Parathyroid adenoma (tissue), 2 donors: Measurements from ENCODE around the gene DMD.

Source experiments
- H2AFZ ChIP-seq: fragments of 300-600 bp; sonication (generic); one replicate; pipeline ENCODE4 v1.7.0; 2017; ENCODE audit warnings: antibody characterized with exemption, mild to moderate bottlenecking
- H3K27ac ChIP-seq: fragments of 300-600 bp; sonication (generic); one replicate; pipeline ENCODE4 v1.7.0; 2017
- H3K27me3 ChIP-seq: fragments of 300-600 bp; sonication (generic); one replicate; pipeline ENCODE4 v1.7.0; 2017; ENCODE audit warnings: low read length; ENCODE audit not compliant: control insufficient read depth, insufficient read depth
- H3K36me3 ChIP-seq: fragments of 300-600 bp; sonication (generic); one replicate; pipeline ENCODE4 v1.7.0; 2017; ENCODE audit warnings: low read length; ENCODE audit not compliant: control insufficient read depth, insufficient read depth
- H3K4me1 ChIP-seq: fragments of 300-600 bp; sonication (generic); one replicate; pipeline ENCODE4 v1.7.0; 2017; ENCODE audit warnings: control low read depth
- H3K4me2 ChIP-seq: fragments of 300-600 bp; sonication (generic); one replicate; pipeline ENCODE4 v1.7.0; 2017; ENCODE audit warnings: low read length
- H3K4me3 ChIP-seq: fragments of 300-600 bp; sonication (generic); one replicate; pipeline ENCODE4 v1.7.0; 2017; ENCODE audit warnings: low read depth, low read length
- H3K79me2 ChIP-seq: fragments of 300-600 bp; sonication (generic); one replicate; pipeline ENCODE4 v1.7.0; 2017; ENCODE audit warnings: control low read depth
- H3K9ac ChIP-seq: fragments of 300-600 bp; sonication (generic); one replicate; pipeline ENCODE4 v1.7.0; 2017; ENCODE audit warnings: mild to moderate bottlenecking
- H3K9me3 ChIP-seq: fragments of 300-600 bp; sonication (generic); one replicate; pipeline ENCODE4 v1.7.0; 2017; ENCODE audit warnings: low read length; ENCODE audit not compliant: control insufficient read depth
- TF ChIP-seq, protein P1 (sequence below): fragments of 300-600 bp; sonication (generic); IDR thresholded peaks from one replicate; pipeline ENCODE4 v1.7.0; 2017; ENCODE audit warnings: antibody characterized with exemption, mild to moderate bottlenecking
- donor health status: primary hyperparathyroidism.

Gene DMD

DNA sequence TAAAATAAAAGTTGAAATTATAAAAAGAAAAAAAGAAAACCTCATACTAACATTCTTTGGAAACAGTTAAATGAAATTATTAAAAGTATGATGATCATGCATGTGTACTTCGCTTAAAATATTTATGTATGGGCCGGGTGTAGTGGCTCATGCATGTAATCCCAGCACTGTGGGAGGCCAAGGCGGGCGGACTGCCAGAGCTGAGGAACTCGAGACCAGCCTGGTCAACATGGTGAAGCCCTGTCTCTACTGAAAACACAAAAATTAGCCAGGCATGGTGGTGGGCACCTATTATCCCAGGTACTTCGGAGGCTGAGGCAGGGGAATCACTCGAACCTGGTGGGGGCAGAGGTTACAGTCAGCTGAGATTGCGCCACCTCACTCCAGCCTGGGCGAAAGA lies 1187.3 kb downstream of the DMD start:
- Histone ChIP-seq H2AFZ (no peak overlapping the region), H3K4me3 (no peak overlapping the region), H3K9me3 (no peaks in the 10 kb centered on the region), H3K27ac (no peak overlapping the region), H3K27me3 (no peaks in the 10 kb centered on the region), H3K36me3 (no peaks in the 10 kb centered on the region), H3K9ac (no peak overlapping the region), H3K79me2 (no peaks in the 10 kb centered on the region), H3K4me2 (no peak overlapping the region), H3K4me1 (no peaks in the 10 kb centered on the region)
- TF ChIP-seq, protein P1, sequence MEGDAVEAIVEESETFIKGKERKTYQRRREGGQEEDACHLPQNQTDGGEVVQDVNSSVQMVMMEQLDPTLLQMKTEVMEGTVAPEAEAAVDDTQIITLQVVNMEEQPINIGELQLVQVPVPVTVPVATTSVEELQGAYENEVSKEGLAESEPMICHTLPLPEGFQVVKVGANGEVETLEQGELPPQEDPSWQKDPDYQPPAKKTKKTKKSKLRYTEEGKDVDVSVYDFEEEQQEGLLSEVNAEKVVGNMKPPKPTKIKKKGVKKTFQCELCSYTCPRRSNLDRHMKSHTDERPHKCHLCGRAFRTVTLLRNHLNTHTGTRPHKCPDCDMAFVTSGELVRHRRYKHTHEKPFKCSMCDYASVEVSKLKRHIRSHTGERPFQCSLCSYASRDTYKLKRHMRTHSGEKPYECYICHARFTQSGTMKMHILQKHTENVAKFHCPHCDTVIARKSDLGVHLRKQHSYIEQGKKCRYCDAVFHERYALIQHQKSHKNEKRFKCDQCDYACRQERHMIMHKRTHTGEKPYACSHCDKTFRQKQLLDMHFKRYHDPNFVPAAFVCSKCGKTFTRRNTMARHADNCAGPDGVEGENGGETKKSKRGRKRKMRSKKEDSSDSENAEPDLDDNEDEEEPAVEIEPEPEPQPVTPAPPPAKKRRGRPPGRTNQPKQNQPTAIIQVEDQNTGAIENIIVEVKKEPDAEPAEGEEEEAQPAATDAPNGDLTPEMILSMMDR: no peak

GRCh38 chrX:32016195-32016594 lies 1195.2 kb downstream of the DMD start:
- H3K36me3 ChIP-seq: no peaks in the 10 kb centered on the region
- TF ChIP-seq, protein P1: no peak
- H2AFZ ChIP-seq: no peak overlapping the region
- no peak overlapping the region for H3K4me2 ChIP-seq
- H3K27ac ChIP-seq: no peak overlapping the region
- H3K4me1 ChIP-seq: no peaks in the 10 kb centered on the region
- no peak overlapping the region for H3K4me3 ChIP-seq
- no peak overlapping the region for H3K9ac ChIP-seq
- H3K9me3 ChIP-seq: no peaks in the 10 kb centered on the region
- no peaks in the 10 kb centered on the region for H3K79me2 ChIP-seq
- H3K27me3 ChIP-seq: no peaks in the 10 kb centered on the region

- Histone ChIP-seq H3K9ac (no peak overlapping the region), H3K4me2 (no peak overlapping the region), H2AFZ (no peak overlapping the region), H3K27me3 (no peaks in the 10 kb centered on the region), H3K9me3 (no peaks in the 10 kb centered on the region), H3K79me2 (no peaks in the 10 kb centered on the region), H3K27ac (no peak overlapping the region), H3K36me3 (no peaks in the 10 kb centered on the region), H3K4me1 (no peaks in the 10 kb centered on the region), H3K4me3 (no peak overlapping the region)
- TF ChIP-seq, protein P1: no peak
These were observed 1200.4 kb downstream of the DMD start for GRCh38 chrX:32010948-32011347.

DNA sequence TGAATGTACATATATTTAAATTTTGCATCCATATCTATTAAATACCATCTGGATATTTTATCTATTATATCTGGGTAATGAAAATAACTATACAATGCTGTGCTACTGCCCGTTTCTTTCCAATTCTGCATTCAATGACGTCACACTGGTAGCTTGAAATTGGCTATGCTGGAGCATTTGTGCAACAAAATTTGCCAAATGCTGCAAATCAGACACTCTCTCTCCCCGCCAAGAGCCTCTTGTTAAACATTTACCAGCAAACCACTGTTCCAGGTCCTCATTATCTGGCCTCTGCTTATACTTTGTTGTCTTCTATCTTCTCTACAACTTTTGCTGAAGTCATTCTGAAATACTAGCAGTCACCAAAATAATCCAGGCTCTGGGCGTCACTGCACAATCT lies 1201.1 kb downstream of the DMD start:
- no peak overlapping the region for H3K4me2 ChIP-seq
- H3K36me3 ChIP-seq: no peaks in the 10 kb centered on the region
- no peak overlapping the region for H3K9ac ChIP-seq
- no peak overlapping the region for H2AFZ ChIP-seq
- H3K27me3 ChIP-seq: no peaks in the 10 kb centered on the region
- no peaks in the 10 kb centered on the region for H3K79me2 ChIP-seq
- TF ChIP-seq, protein P1: no peak
- H3K4me1 ChIP-seq: no peaks in the 10 kb centered on the region
- H3K9me3 ChIP-seq: no peaks in the 10 kb centered on the region
- no peak overlapping the region for H3K27ac ChIP-seq
- no peak overlapping the region for H3K4me3 ChIP-seq

DNA sequence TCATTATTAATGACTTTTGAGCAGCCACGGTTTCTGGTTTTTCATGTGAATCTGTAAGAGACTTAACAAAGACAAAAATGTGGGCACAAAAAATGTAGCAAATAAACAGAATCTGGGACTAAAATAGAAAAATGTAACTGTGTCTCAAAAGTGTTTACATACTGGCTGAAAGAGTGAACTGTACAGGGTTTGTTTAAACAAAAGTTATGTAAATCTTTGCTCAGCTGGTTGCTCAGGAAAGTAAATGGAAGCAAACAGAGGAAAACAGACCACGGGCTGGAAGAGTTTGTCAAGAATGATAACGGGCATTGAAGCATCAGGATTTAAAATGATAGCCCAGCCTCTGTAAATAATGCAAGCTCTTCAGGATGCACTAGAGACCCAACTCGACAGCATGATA lies 1217.7 kb downstream of the DMD start:
- Histone ChIP-seq H2AFZ (no peak overlapping the region), H3K27ac (no peak overlapping the region), H3K9me3 (no peaks in the 10 kb centered on the region), H3K79me2 (no peaks in the 10 kb centered on the region), H3K4me3 (no peak overlapping the region), H3K9ac (no peak overlapping the region), H3K4me1 (no peaks in the 10 kb centered on the region), H3K4me2 (no peak overlapping the region), H3K27me3 (no peaks in the 10 kb centered on the region), H3K36me3 (no peaks in the 10 kb centered on the region)
- TF ChIP-seq, protein P1: no peak
